ENCODE results near the gene EARS2.
"Not testable (repeated sequence)": the region's sequence is repeated elsewhere in the genome, so short reads cannot be mapped to it uniquely, and the experiment has no call there.

EARS2 gene

GRCh38 chr16:23556881-23557778 is at the start of gene EARS2, which contains the start of gene UBFD1:
TSS of gene EARS2 (minus strand) at chr16:23557350. CDS start at chr16:23557343, 7 bp downstream.
TSS of gene UBFD1 (plus strand) at chr16:23557727. CDS start at chr16:23557743, 16 bp downstream.
- DNase-seq (ENCODE audit: low spot score): peak; percentile 98

GRCh38 chr16:23597003-23597756 is 40.0 kb upstream of the EARS2 start:
- DNase-seq (ENCODE audit: low spot score): peak; percentile 24

GRCh38 chr16:23595951-23596720 is 39.0 kb upstream of the EARS2 start, which contains the start of gene NDUFAB1:
TSS of gene NDUFAB1 (minus strand) at chr16:23596316. CDS start at chr16:23596290, 26 bp downstream.
- DNase-seq (ENCODE audit: low spot score): peak; percentile 92

- no peak for DNase-seq (ENCODE audit: low spot score)
Measured at GRCh38 chr16:23595246-23595950, 38.2 kb upstream of the EARS2 start.

- no peak for DNase-seq (ENCODE audit: low spot score)
Measured at GRCh38 chr16:23594186-23594585, 37.0 kb upstream of the EARS2 start.

- no peak for DNase-seq (ENCODE audit: low spot score)
Measured at GRCh38 chr16:23590181-23590580, 33.0 kb upstream of the EARS2 start.

- no peak for DNase-seq (ENCODE audit: low spot score)
Measured at GRCh38 chr16:23587726-23588125, 30.6 kb upstream of the EARS2 start.

GRCh38 chr16:23584186-23585076 is 27.3 kb upstream of the EARS2 start:
- DNase-seq (ENCODE audit: low spot score): no peak

GRCh38 chr16:23583271-23583670 is 26.1 kb upstream of the EARS2 start:
- not testable (repeated sequence) for DNase-seq (ENCODE audit: low spot score)

GRCh38 chr16:23581764-23582163 is 24.6 kb upstream of the EARS2 start:
- DNase-seq (ENCODE audit: low spot score): no peak

GRCh38 chr16:23580391-23580790 is 23.2 kb upstream of the EARS2 start:
- no peak for DNase-seq (ENCODE audit: low spot score)

- no peak for DNase-seq (ENCODE audit: low spot score)
Measured at GRCh38 chr16:23579371-23579770, 22.2 kb upstream of the EARS2 start.

GRCh38 chr16:23578101-23578830 is 21.1 kb upstream of the EARS2 start:
- no peak for DNase-seq (ENCODE audit: low spot score)

GRCh38 chr16:23577493-23577892 is 20.3 kb upstream of the EARS2 start:
- DNase-seq (ENCODE audit: low spot score): no peak

GRCh38 chr16:23575834-23576233 is 18.7 kb upstream of the EARS2 start:
- no peak for DNase-seq (ENCODE audit: low spot score)

- no peak for DNase-seq (ENCODE audit: low spot score)
Measured at GRCh38 chr16:23573817-23574216, 16.7 kb upstream of the EARS2 start.

GRCh38 chr16:23572394-23572793 is 15.2 kb upstream of the EARS2 start:
- DNase-seq (ENCODE audit: low spot score): no peak

GRCh38 chr16:23571895-23572294 is 14.7 kb upstream of the EARS2 start:
- DNase-seq (ENCODE audit: low spot score): no peak

- no peak for DNase-seq (ENCODE audit: low spot score)
Measured at GRCh38 chr16:23570992-23571632, 14.0 kb upstream of the EARS2 start.

Data from activated CD4-positive, alpha-beta T cell treated with anti-CD3 and anti-CD28 coated beads, Interleukin-2, Interleukin-4, amounts not matched to agents 100 ng/mL and 50 ng/mL, durations not matched to agents 16 hours and 8 hours (primary cell).